Measurements from ENCODE around the gene FOXJ3.

The FOXJ3 gene

GRCh38 chr1:42333662-42334239, 1.3 kb downstream of the FOXJ3 start:
- DNase-seq, result no peak

- no peak for DNase-seq
Measured at GRCh38 chr1:42332877-42333276, 2.2 kb downstream of the FOXJ3 start.

- no peak for DNase-seq
Measured at GRCh38 chr1:42330215-42330614, 4.8 kb downstream of the FOXJ3 start.

GRCh38 chr1:42328916-42329496, 6.0 kb downstream of the FOXJ3 start:
- DNase-seq, result no peak

- DNase-seq, result no peak
Measured at GRCh38 chr1:42328047-42328625, 6.9 kb downstream of the FOXJ3 start.

GRCh38 chr1:42325014-42325402, 10.0 kb downstream of the FOXJ3 start:
- no peak for DNase-seq

- no peak for DNase-seq
Measured at GRCh38 chr1:42324398-42325013, 10.5 kb downstream of the FOXJ3 start.

- DNase-seq, result no peak
Measured at GRCh38 chr1:42323551-42323950, 11.5 kb downstream of the FOXJ3 start.

GRCh38 chr1:42322577-42322976, 12.5 kb downstream of the FOXJ3 start:
- DNase-seq, result no peak

GRCh38 chr1:42321731-42322130, 13.3 kb downstream of the FOXJ3 start:
- no peak for DNase-seq

- DNase-seq, result no peak
Measured at GRCh38 chr1:42320708-42321107, 14.3 kb downstream of the FOXJ3 start.

GRCh38 chr1:42319871-42320484, 15.1 kb downstream of the FOXJ3 start:
- no peak for DNase-seq

- no peak for DNase-seq
Measured at GRCh38 chr1:42319128-42319851, 15.7 kb downstream of the FOXJ3 start.

GRCh38 chr1:42318601-42319000, 16.4 kb downstream of the FOXJ3 start:
- DNase-seq, result no peak

- DNase-seq, result no peak
Measured at GRCh38 chr1:42317308-42317707, 17.7 kb downstream of the FOXJ3 start.

- no peak for DNase-seq
Measured at GRCh38 chr1:42316292-42316691, 18.7 kb downstream of the FOXJ3 start.

GRCh38 chr1:42315500-42315899, 19.5 kb downstream of the FOXJ3 start:
- no peak for DNase-seq

GRCh38 chr1:42313970-42314369, 21.1 kb downstream of the FOXJ3 start:
- no peak for DNase-seq

GRCh38 chr1:42312576-42313212, 22.3 kb downstream of the FOXJ3 start:
- no peak for DNase-seq

- DNase-seq, result no peak
Measured at GRCh38 chr1:42311897-42312296, 23.1 kb downstream of the FOXJ3 start.

- no peak for DNase-seq
Measured at GRCh38 chr1:42311138-42311537, 23.9 kb downstream of the FOXJ3 start.

- DNase-seq, result no peak
Measured at GRCh38 chr1:42306977-42307376, 28.1 kb downstream of the FOXJ3 start.

GRCh38 chr1:42305639-42306038, 29.4 kb downstream of the FOXJ3 start:
- DNase-seq, result no peak
